GM19463 (cell line): ENCODE measurements around the gene PRKAB1.

Source experiments
- ATAC-seq: cut with Tn5 transposase; IDR thresholded peaks from one replicate; pipeline ENCODE4 v1.9.1; 2021; ENCODE audit warnings: mild to moderate bottlenecking, moderate library complexity; ENCODE audit not compliant: unreplicated experiment

Gene PRKAB1

DNA sequence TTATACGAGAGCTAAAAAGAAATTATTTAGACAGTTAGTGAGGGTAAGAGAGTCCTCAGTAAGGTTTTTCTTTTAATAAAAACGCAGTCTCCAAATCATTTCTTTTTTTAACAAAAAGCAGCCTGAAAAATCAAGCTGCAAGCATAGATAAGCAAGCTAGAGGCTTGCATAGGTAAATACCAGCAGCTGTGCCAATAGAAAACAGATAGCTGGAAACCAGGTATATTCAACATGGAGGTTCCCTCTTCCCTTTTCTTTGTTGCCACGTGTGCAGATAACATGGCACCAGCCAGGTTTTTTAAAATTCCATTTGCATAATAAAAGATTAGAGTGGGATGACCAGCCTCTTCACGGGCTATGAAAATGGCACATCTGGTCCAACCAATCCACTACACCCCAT, 6.1 kb upstream of the PRKAB1 start:
- ATAC-seq = no peak

DNA sequence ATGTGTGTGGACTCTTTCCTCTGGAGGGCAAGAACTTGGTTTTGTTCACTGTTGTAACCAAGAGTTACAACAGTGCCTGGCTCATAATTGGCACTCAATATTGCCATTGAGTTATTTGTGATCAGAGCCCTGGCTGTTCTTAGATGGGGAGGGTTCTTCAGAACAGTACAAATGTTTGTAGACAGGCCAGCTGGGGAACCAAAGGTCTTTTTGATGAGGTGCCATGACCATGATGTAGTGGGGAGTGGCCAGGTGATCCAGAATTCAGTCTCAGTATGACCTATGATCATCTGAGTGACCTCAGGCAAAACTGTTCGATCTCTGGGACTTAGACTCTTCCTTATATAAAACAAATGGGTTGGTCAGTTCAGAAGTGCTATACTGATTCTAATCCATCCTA, 3.3 kb upstream of the PRKAB1 start:
- ATAC-seq = no peak

- no peak for ATAC-seq
Observed at GRCh38 chr12:119665164-119665929, 2.6 kb upstream of the PRKAB1 start.

- ATAC-seq = no peak
Observed at GRCh38 chr12:119666226-119666795, 1.6 kb upstream of the PRKAB1 start.

DNA sequence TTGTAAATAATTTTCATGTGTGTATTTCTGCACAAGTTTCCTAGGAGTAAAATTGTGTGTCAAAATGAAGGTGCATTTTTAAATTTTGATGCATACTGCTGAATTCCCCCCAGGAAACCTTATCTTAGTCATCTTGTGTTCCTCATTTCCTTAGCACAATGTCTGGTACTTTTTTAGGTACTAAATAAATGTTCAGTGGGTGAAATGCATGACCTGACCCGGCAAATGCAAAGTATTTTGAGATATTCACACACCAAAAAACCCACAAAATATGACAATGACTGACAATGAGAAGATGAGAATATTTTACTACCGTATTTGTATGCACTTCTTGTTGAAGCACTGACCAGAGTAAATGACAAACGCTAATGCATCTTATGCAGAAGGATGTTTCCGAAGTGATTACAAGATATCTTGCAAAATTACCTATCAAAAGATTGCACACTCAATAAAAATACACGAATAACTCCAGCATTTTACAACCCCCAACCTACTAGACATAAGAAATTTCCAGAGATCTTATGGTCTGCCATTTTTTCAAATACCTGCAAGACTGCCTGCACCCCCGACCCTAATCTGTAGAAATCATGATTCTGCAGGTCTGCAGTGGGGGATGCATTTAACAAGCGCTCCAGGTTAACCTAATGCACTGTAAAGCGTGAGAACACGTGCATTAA, 895 bp upstream of the PRKAB1 start:
- ATAC-seq = peak; percentile 13

DNA sequence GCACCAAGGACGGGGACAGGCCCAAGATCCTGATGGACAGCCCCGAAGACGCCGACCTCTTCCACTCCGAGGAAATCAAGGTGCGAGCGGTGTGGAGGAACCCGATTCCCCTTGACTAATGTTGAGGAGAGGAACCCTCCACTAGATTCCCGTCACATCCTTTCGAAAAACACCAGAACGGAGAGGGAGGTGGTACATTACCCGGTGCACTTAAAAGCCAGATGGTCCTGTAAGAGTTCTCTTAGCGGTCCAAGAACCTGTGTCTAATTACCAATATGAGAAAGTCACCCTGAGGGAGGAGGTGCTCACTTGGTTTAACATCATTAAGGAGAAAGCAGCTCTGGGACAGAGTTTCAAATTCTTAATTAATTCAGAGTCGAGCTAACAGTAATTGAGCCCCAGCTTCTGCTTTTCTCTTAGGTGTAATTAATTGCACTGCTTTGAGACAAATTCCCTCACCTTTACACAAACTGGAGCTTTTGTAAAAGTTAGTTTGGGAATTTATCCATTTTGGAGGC, 450 bp downstream of the PRKAB1 start:
- ATAC-seq = no peak

- ATAC-seq = no peak
Observed at GRCh38 chr12:119669744-119670472, 2.0 kb downstream of the PRKAB1 start.

- ATAC-seq = no peak
Observed at GRCh38 chr12:119671070-119671469, 3.1 kb downstream of the PRKAB1 start.

- ATAC-seq = no peak
Observed at GRCh38 chr12:119672194-119672593, 4.3 kb downstream of the PRKAB1 start.

DNA sequence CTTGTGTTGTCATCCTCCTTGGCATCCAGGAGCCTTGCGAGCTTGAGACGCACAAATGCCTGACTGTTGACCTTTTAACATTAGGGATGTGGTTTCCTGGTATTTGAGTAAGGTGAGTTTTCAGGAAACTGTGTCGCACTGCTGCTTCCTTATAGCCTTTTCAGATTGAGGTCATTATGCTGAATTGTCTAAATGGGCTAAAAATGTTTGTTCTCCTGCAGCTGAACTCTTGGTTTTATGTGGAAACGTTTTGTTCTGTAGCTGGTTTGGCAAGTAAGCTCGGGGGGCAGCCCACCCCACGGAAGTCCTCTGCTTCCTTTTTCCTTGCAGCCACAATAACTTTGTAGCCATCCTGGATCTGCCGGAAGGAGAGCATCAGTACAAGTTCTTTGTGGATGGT, 5.7 kb downstream of the PRKAB1 start:
- no peak for ATAC-seq

DNA sequence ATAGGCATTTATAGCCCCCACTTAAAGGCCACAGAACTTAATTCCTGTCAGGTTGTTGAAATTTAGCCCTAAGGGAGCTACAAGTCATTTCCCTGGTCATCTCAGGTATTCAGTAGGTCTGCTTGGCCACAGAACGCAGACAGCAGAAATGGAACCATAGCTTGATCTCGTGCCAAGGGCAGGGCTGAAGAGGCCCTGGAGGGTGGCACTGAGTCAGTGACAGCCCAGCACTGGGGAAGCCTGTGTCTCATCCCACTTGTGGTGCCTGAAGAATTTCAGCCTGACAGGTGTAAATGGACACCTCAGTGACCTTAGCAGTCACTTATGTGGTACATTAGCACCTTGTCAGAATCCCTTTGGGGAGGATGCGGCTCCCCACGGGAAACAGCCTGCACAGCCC, 6.6 kb downstream of the PRKAB1 start:
- ATAC-seq = no peak

- ATAC-seq = no peak
Observed at GRCh38 chr12:119676022-119676421, 8.1 kb downstream of the PRKAB1 start.

- ATAC-seq = no peak
Observed at GRCh38 chr12:119676573-119676972, 8.6 kb downstream of the PRKAB1 start.

DNA sequence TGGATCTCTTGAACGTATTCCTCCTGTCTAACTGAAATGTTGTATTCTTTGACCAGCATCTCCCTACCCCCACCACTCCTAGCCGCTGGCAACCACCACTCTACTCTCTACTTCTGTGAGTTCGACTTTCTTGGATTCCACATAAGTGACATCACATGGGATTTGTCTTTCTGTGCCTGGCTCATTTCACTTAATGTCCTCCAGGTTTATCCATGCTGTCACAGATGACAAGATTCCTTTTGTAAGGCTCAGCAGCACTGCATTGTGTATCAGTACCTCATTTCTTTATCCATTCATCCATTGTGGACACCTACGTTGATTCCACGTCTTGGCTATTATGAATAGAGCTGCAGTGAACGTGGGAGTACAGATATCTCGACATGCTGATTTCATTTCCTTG, 10.5 kb downstream of the PRKAB1 start:
- no peak for ATAC-seq

GRCh38 chr12:119679081-119679480, 11.1 kb downstream of the PRKAB1 start:
- ATAC-seq = no peak

- no peak for ATAC-seq
Observed at GRCh38 chr12:119679490-119679889, 11.6 kb downstream of the PRKAB1 start.

DNA sequence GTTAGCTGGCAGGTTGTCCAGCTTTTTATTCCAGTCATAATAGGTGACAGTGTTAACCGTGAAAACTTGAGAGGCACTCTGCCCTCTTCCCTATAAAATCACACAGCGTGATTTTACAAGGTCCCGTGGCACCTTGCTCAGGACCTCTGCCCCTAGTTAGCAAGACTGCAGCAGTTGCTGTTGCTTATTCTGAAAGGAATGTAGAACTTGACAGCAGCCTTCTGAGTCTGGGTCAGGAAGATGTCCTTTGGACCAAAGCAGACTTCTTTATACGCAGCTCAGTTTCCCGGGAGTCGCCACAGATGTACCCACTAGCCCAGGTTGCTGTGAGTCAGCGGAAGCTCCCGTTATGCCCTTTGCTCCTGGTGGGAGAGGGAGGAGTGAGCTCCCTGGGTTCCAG, 13.2 kb downstream of the PRKAB1 start:
- no peak for ATAC-seq

DNA sequence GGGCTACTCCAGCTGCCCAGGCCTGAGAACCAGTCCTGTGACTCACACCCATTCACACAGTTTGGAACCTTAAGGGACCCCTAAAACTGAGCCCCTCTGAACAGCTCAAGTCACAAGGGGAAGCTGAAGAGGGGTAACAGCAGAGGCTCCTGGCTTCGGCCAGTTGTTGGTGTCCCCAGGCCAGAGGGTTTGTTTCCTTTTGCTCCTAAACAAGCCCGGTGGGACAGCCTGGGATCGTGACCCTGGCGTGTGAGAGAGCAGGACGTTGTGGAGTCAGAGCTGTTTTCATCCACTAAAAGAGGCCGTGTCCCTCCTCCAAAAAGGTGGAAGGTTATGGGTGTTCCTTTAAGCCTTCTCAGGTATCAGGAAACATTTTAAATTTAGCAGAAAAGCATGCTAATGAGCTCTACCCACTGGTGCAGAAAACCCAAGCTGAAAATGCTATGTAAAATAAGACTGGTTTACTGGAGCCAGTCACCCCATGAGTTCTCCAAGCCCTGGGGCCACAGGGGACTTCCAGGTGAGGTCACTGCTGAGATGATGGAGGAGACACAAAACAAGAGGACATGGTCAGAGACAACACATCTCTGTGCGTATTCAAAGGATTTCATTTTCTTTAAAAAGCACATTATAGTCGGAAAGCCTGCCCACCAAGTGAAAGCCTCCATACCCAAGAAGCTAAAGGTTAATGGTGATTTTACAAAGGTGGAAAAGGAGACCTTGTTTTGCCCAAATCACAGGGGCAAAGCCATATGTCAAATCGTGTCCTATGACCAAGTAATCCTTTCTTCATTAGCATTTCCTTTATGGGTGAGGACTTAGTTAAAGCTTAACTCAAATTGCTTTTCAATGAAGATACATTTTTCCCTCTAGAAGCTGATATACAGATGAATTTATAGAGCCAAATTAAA, 14.1 kb downstream of the PRKAB1 start:
- peak; percentile 76 for ATAC-seq

DNA sequence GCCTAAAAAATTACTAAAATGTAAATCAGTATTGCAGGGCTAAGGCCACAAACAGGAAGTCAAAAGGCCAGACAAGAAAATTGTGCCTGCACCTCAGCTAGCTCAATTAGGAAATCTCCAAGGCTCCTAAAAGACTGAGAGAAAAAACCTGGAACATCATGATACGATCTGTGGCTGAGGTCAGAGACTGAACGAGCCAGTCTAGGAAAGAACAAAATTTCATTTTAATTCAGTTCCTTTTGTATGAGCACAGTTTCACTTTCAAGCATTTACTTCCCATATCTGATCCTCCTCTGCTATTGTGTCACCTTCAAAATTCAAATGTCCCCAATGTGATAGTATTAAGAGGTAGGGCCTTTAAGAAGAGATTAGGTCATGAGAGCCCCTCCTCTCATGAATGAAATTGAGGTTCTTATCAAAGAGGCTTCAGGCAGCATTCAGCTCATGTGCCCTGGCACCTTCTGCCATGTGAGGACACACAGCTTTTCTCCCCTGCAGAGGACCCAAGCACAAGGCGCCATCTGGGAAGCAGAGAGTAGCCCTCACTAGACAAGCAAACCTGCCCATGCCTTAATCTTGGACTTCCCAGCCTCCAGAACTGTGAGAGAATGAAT, 14.8 kb downstream of the PRKAB1 start:
- no peak for ATAC-seq

GRCh38 chr12:119683413-119683812, 15.5 kb downstream of the PRKAB1 start:
- ATAC-seq = no peak
